AG09319 (cell line): ENCODE results near the gene TMED4.

Experiments
- DNase-seq: peaks from one replicate; pipeline ENCODE4 v3.0.0-alpha.2; 2010; ENCODE audit warnings: low read depth; ENCODE audit errors: extremely low read depth
- CTCF ChIP-seq: IDR thresholded peaks from 2 replicates; pipeline ENCODE4 v1.5.1; 2011; ENCODE audit warnings: low read depth, mild to moderate bottlenecking, inconsistent platforms, low read length, moderate library complexity

TMED4 gene

DNA sequence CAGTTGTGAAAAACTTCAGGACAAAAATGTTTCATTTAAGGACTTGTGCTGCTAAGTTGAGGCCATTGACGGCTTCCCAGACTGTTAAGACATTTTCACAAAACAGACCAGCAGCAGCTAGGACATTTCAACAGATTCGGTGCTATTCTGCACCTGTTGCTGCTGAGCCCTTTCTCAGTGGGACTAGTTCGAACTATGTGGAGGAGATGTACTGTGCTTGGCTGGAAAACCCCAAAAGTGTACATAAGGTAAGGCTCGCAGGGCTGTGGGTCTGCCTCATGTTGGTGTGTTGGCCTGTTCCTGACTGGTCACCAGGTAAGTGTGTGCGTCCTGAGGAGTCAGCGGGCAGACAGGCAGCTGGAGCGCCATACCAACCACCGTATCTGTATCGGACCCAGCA lies 42.3 kb upstream of the TMED4 start:
- no peak for TF ChIP-seq CTCF
- DNase-seq = no peak

- no peak for TF ChIP-seq CTCF
- no peak for DNase-seq
Measured at GRCh38 chr7:44622342-44623151, 40.5 kb upstream of the TMED4 start.

DNA sequence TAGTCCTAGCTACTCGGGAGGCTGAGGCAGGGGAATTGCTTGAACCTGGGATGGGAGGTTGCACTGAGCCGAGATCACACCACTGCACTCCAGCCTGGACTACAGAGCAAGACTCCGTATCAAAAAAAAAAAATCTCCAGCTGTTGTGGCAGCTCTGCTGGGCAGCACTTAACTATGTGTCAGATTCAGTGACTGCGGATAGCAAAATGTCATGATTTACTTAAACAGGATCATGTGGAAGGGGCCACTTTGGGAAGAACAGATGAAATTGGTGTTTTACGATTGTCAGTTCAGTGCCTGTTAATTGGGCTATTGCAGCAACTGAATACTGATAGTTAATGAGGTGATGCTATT lies 39.7 kb upstream of the TMED4 start:
- TF ChIP-seq CTCF = no peak
- DNase-seq = no peak

DNA sequence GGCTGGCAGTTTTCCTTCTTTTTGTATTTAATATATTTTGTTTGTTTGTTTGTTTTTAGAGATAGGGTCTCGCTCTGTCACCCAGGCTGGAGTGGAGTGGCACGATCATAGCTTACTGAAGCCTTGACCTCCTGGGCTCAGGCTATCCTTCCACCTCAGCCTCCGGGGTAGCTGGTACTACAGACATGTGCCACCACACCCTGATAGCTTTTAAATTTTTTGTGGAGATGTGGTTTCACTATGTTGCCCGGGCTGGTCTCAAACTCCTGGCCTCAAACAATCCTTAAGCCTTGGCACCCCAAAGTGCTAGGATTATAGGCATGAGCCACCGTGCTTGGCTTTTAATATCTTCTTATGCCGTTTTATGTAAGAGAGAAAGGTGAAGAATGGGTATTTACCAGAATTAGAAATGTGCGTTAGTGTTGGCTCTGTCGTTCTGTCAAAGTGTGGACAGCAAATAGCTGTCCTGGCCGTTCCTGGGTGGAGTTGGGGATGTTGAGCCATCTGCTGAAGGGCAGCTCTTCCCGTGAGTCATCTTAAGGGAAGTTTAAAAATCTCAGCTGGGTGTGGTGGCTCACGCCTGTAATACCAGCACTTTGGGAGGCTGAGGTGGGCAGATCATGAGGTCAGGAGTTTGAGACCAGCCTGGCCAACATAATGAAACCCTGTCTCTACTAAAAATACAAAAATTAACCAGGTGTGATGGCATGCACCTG lies 39.2 kb upstream of the TMED4 start:
- no peak for TF ChIP-seq CTCF
- DNase-seq = no peak

- no peak for DNase-seq
- no peak for TF ChIP-seq CTCF
Measured at GRCh38 chr7:44618753-44619152, 36.7 kb upstream of the TMED4 start.

- no peak for TF ChIP-seq CTCF
- DNase-seq = no peak
Measured at GRCh38 chr7:44618045-44618444, 36.0 kb upstream of the TMED4 start.

GRCh38 chr7:44617225-44617890 lies 35.3 kb upstream of the TMED4 start:
- no peak for DNase-seq
- TF ChIP-seq CTCF = no peak
